ENCODE measurements around the gene GALNT6.

Gene GALNT6

DNA sequence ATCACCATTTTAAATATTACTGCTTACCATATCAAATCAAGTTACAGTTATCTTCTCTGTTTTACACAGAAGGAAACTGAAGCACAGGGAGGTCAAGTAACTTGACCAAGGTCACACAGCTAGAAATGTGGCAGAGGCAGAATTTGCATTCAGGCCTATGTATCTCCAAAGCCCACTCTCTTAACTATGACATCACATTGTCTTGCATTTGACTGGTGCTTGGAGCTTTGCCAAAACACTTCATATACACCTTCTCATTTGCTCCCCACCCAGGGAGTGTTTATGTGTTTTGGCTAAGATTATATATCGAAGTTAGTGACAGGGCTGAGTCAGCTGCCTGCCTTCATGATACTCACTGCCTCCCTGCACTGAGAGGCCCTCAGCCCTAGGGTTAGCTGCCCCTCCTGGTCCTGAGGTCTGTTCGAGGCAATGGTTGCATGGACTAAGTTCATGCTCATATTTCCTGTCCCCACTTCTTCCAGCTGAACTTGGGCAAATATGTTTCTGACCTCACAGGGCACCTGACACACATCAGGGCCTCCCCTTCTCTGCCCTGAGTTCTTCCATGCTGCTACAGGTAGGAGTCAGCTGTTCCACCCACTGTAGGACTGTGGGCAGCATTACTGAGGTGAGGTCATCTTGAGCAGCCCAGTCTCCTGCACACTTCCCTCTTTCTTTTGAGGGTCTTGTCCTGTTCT is 1.8 kb downstream of the GALNT6 start:
- TF ChIP-seq, protein P1, sequence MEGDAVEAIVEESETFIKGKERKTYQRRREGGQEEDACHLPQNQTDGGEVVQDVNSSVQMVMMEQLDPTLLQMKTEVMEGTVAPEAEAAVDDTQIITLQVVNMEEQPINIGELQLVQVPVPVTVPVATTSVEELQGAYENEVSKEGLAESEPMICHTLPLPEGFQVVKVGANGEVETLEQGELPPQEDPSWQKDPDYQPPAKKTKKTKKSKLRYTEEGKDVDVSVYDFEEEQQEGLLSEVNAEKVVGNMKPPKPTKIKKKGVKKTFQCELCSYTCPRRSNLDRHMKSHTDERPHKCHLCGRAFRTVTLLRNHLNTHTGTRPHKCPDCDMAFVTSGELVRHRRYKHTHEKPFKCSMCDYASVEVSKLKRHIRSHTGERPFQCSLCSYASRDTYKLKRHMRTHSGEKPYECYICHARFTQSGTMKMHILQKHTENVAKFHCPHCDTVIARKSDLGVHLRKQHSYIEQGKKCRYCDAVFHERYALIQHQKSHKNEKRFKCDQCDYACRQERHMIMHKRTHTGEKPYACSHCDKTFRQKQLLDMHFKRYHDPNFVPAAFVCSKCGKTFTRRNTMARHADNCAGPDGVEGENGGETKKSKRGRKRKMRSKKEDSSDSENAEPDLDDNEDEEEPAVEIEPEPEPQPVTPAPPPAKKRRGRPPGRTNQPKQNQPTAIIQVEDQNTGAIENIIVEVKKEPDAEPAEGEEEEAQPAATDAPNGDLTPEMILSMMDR (IDR thresholded peaks at IDR 0.05; ENCODE audit: borderline replicate concordance, control extremely low read depth, extremely low read depth, insufficient read depth, missing control alignments), result no peak
- in situ Hi-C loops (cut with MboI; ENCODE audit: low sequenced_read_pairs, unreplicated experiment), result no loop called here
- DNase-seq (ENCODE audit: low spot score), result peak; percentile 50

DNA sequence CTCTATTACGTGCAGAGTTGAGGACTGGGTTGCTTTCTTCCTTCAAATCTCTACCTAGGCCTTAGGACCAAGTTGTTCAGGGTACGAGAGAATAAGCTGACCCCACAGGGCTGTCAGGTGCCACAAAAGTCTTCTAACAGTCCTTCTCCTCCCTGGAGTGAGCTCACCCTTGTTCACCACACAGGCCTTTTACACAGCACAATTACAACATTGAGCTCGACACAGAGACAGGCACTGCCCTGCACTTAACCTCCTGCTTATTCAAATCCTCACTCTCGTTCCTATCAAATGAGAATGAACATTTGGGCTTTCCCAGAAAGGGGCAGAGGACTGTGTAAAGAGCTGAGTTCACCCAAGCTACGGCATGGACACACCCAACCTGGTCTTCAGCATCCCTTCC is 2.4 kb downstream of the GALNT6 start:
- no peak for DNase-seq (ENCODE audit: low spot score)
- TF ChIP-seq, protein P1 (IDR thresholded peaks at IDR 0.05; ENCODE audit: borderline replicate concordance, control extremely low read depth, extremely low read depth, insufficient read depth, missing control alignments), result no peak
- in situ Hi-C loops (cut with MboI; ENCODE audit: low sequenced_read_pairs, unreplicated experiment), result no loop called here

DNA sequence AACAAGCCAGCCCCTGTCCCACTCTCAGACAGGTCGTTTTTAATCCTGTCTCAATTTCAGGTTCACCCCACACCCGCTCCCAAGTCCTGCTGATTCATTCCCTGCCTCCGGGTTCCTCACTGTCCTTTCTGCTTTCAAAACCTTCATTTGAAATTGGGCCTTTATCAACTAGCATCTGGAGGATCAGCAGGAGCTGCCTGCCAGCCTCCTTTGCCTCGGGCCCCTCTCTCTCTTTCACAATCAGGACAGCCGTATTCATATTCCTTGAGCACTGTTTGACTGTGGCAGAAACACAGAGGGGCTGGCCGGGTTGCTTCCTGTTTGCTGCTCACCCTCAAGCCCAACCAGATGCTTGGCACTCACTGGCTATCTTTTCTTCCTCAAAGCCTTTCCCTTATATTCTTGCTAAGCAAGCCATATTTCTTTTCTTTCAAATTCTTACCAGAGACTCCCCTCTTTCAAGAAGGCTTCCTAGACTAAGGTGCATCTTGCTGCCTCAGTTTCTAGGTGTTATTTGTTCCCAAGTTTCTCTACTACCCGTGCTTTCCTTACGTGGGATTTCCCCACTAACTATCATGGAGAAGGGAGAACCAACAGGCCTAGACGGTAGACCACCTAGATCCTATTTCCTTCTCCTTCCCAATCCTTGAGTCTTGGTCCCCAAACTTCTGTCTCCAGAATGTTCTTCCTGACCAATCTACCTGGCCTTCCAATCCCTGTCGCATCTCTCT is 3.0 kb downstream of the GALNT6 start:
- DNase-seq (ENCODE audit: low spot score), result no peak
- TF ChIP-seq, protein P1 (IDR thresholded peaks at IDR 0.05; ENCODE audit: borderline replicate concordance, control extremely low read depth, extremely low read depth, insufficient read depth, missing control alignments), result no peak
- in situ Hi-C loops (cut with MboI; ENCODE audit: low sequenced_read_pairs, unreplicated experiment), result no loop called here

DNA sequence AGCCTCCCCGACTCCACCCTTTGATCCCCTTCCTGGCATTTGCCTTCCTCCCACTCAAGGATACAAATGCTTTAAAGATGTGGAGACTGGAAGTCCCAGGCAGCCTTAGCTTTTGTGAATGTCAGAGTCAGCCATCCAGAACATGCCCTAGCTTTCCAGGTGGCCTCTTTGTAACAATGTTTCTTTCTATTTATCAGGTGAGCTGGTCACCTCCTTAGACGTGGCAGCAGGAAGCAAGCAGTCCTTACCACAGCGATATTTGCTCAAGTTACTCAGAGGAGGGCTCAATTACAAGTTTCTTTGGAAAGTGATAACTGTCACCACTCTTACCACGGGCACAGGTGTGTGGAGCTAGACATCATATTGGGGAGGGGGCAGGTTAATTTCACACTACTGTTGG is 4.9 kb downstream of the GALNT6 start:
- DNase-seq (ENCODE audit: low spot score), result no peak
- TF ChIP-seq, protein P1 (IDR thresholded peaks at IDR 0.05; ENCODE audit: borderline replicate concordance, control extremely low read depth, extremely low read depth, insufficient read depth, missing control alignments), result no peak
- in situ Hi-C loops (cut with MboI; ENCODE audit: low sequenced_read_pairs, unreplicated experiment), result no loop called here

DNA sequence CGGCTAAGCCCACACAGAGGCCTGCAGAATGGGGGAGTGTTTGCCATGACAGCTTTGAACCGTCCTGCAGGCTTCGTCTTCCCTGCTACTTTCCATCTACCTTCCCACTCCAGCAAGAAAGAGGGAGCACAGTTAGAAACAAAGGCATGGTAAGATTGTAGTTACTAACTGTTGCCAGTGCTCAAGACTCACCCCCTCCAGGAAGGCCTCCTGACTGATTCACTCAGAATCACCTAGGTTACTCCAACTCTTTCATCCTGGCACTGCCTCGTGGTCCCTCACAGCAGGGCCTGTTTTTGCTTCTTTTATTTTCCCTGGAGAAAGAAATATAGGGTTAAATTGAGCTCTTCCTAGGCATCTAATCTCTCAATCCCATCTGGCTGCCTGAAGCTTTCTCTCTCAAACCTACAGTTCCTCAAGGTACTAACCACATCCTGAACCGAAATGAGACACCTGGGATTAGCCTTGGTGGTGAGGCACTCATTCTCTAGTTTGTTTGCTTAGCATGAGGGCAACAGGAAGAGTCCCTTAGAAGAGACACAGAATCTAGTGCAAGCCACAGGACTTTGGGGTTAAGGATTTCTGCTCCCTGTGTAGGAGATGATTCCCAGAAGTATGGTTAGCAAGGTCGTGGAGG is 7.8 kb downstream of the GALNT6 start:
- DNase-seq (ENCODE audit: low spot score), result no peak
- in situ Hi-C loops (cut with MboI; ENCODE audit: low sequenced_read_pairs, unreplicated experiment), result no loop called here
- TF ChIP-seq, protein P1 (IDR thresholded peaks at IDR 0.05; ENCODE audit: borderline replicate concordance, control extremely low read depth, extremely low read depth, insufficient read depth, missing control alignments), result no peak

DNA sequence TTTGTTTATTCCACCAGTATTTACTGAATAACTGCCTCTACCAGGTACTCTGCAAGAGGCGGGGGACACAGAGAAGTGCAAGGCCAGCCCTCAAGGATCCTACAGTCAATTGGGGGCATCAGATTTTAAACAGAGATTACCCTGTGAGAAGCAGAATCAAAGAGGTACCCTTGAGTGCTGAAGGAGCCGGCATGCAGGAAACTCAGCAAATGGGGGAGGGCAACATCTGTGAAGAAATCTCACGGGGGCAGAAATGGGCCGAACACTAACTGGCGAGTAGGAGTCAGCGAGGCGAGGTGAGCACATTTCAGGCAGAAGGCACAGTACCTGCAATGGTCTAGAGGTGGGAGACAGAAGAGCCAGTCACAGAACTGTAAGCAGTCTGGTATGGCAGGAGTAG is 9.0 kb downstream of the GALNT6 start:
- no peak for DNase-seq (ENCODE audit: low spot score)
- TF ChIP-seq, protein P1 (IDR thresholded peaks at IDR 0.05; ENCODE audit: borderline replicate concordance, control extremely low read depth, extremely low read depth, insufficient read depth, missing control alignments), result no peak
- in situ Hi-C loops (cut with MboI; ENCODE audit: low sequenced_read_pairs, unreplicated experiment), result no loop called here
